ENCODE data around the gene NXPH3.
"Not testable (repeated sequence)": the region's sequence is repeated elsewhere in the genome, so short reads cannot be mapped to it uniquely, and the experiment has no call there.

The NXPH3 gene

GRCh38 chr17:49575679-49576087 lies at the start of gene NXPH3:
Gene NXPH3, plus strand, starts transcription at chr17:49575871. Its CDS starts 349 bp downstream, at chr17:49576220.
- DNase-seq = peak in 13 of 56 donors; percentile 9 to 56 (median 28)

- DNase-seq = no peak
Measured at GRCh38 chr17:49527927-49528651, 47.6 kb upstream of the NXPH3 start.

GRCh38 chr17:49528966-49529365 lies 46.7 kb upstream of the NXPH3 start:
- DNase-seq = no peak

GRCh38 chr17:49530118-49530517 lies 45.6 kb upstream of the NXPH3 start:
- DNase-seq = no peak

GRCh38 chr17:49543860-49544259 lies 31.8 kb upstream of the NXPH3 start:
- no peak for DNase-seq

GRCh38 chr17:49545007-49545660 lies 30.5 kb upstream of the NXPH3 start:
- DNase-seq = no peak

- no peak for DNase-seq
Measured at GRCh38 chr17:49545806-49546545, 29.7 kb upstream of the NXPH3 start.

GRCh38 chr17:49546546-49547535 lies 28.8 kb upstream of the NXPH3 start:
- DNase-seq = no peak

GRCh38 chr17:49547566-49547965 lies 28.1 kb upstream of the NXPH3 start:
- DNase-seq = no peak

- no peak for DNase-seq
Measured at GRCh38 chr17:49548051-49548505, 27.6 kb upstream of the NXPH3 start.

- DNase-seq = peak in 6 of 56 donors; percentile 4 to 47 (median 10)
Measured at GRCh38 chr17:49548506-49549310, 27.0 kb upstream of the NXPH3 start.

- DNase-seq = no peak
Measured at GRCh38 chr17:49549311-49549605, 26.4 kb upstream of the NXPH3 start.

GRCh38 chr17:49549691-49550678 lies 25.7 kb upstream of the NXPH3 start:
- no peak for DNase-seq

GRCh38 chr17:49550764-49551163 lies 24.9 kb upstream of the NXPH3 start:
- DNase-seq = not testable (repeated sequence)

- DNase-seq = no peak
Measured at GRCh38 chr17:49551221-49552069, 24.2 kb upstream of the NXPH3 start.

- DNase-seq = no peak
Measured at GRCh38 chr17:49552070-49552751, 23.5 kb upstream of the NXPH3 start.

- no peak for DNase-seq
Measured at GRCh38 chr17:49553676-49554335, 21.9 kb upstream of the NXPH3 start.

All from nucleus accumbens (tissue), 56 donors.